Motor neuron (in vitro differentiated cells): ENCODE measurements around the gene NEU4. TPM values are rescaled to one million over a fixed set of nuclear protein-coding genes. Genes with fewer than 3 reads are reported as not detected.
A peak's percentile ranks its signal among the peaks of the same experiment; 100 is the strongest.
"Not testable (repeated sequence)": the region's sequence is repeated elsewhere in the genome, so short reads cannot be mapped to it uniquely, and the experiment has no call there.

ENCODE experiments used
- ATAC-seq, 8 experiments: fragments of 200-7000 bp; cut with Tn5 transposase; replicated peaks in 6 of 8; 2 replicates each; pipeline ENCODE4 v1.8.0; 2021; ENCODE audit warnings: mild to moderate bottlenecking in 8 of 8, moderate library complexity in 8 of 8
- H3K27ac ChIP-seq, 2 donors: fragments of 250-450 bp; sonication (Bioruptor Pico); 2 replicates each; pipeline ENCODE4 v1.9.0; 2021; ENCODE audit warnings: antibody characterized with exemption in 2 of 2, mild to moderate bottlenecking in 2 of 2, moderate library complexity in 1 of 2
- H3K4me1 ChIP-seq, 2 donors: fragments of 250-450 bp; sonication (Bioruptor Pico); replicated peaks in 1 of 2; 2 replicates each; pipeline ENCODE4 v1.6.1; 2021; ENCODE audit warnings: antibody characterized with exemption in 2 of 2, mild to moderate bottlenecking in 2 of 2, moderate library complexity in 1 of 2
- H3K4me3 ChIP-seq, 5 donors: fragments of 250-450 bp; sonication (Bioruptor Pico); 2 replicates each; pipeline ENCODE4 v1.9.0; 2021; ENCODE audit warnings: antibody characterized with exemption in 5 of 5, mild to moderate bottlenecking in 5 of 5, moderate library complexity in 4 of 5
- WGBS, 10 experiments: fragments of 450-650 bp; shearing (Covaris generic); methylation state at CpG; one replicate each; pipeline ENCODE4 v1.0.0; 2022; 5-methylcytosine and 5-hydroxymethylcytosine counted together
- in situ Hi-C, 9 experiments: fragments of 400-800 bp; cut with MboI; loops; one replicate each; pipeline ENCODE4 v1.15.0; 2021; ENCODE audit warnings: low sequenced_read_pairs in 9 of 9, low pct_unique_long_range_greater_than_20kb in 2 of 9; ENCODE audit not compliant: unreplicated experiment in 9 of 9
- total RNA-seq, 8 experiments: library from RNA; unstranded; fragments of 300-600 nt; gene quantifications; 2 replicates each; pipeline versions ENCODE4 v1.2.3 to v1.2.4, GENCODE V29; 2022

Gene NEU4
- total RNA-seq, result 1 to 10 TPM in 1 of 8 experiments, under 1 TPM in 6, not detected in 1; 0.11 to 1.0 (median 0.56) TPM

DNA sequence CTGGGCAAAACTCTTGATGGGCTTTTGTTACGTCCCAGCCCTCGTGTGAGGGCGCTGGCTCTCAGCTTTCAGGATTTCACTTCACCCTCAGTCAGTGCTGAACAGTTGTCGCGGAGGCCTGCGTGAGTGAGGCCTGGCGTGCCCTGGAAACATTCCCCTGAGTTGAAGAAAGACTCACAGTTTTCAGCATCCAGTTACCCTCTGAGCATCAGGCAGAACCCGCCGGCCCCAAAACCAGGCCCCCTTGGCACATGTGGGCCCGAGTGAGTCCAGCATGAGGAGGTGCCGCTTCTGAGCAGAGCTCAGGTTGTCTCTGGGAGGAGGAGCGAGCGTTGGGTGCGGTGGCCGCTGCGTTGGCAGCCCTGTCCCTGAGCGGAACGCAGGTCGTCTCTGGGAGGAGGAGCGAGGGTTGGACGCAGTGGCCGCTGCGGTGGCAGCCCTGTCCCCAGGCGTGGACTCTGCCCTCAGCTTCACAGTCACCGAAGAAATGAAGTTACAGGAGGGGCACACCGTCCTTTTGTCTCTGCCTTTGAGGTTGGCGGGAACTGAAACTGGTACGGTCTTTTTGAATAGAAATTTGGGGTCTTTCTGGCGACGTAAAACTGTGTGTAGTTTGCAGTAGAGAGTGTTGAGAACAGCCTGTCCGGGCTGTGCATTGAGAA lies at the start of gene NEU4:
Gene NEU4 (plus strand): TSS at position 473 of the 662 bp plus-strand sequence. CDS start 5,292 bp downstream, outside the sequence.
- H3K27ac ChIP-seq, result peak within 1 kb of the TSS; percentile 3 to 66
- WGBS, 10 experiments, result 75 to 91% (median 86%) methylated on average over 4 to 13 of the region's 31 CpGs; no CpG with 5 or more reads in 4 of the 10 experiments
- in situ Hi-C loops, result no loop called here
- no peak for ATAC-seq
- no peak within 1 kb of the TSS for H3K4me3 ChIP-seq
- H3K4me1 ChIP-seq, result peaks cover 15 to 21% of the 10 kb centered on the region in 2 donors

GRCh38 chr2:241759893-241760292 lies 49.1 kb upstream of the NEU4 start:
- H3K27ac ChIP-seq, ATAC-seq, in situ Hi-C loops, H3K4me3 ChIP-seq: not testable (repeated sequence)
- H3K4me1 ChIP-seq, result peaks cover 15% of the 10 kb centered on the region in 2 donors
- WGBS, 10 experiments, result 75 to 100% (median 100%) methylated on average over 1 to 2 of the region's 16 CpGs; no CpG with 5 or more reads in 4 of the 10 experiments

GRCh38 chr2:241760301-241760771 lies 48.7 kb upstream of the NEU4 start:
- WGBS, 10 experiments, result 90 to 97% methylated on average over 2 to 4 of the region's 17 CpGs; no CpG with 5 or more reads in 8 of the 10 experiments
- ATAC-seq, result no peak
- Histone ChIP-seq H3K27ac (no peak overlapping the region), H3K4me3 (no peak overlapping the region), H3K4me1 (peaks cover 15 to 16% of the 10 kb centered on the region in 2 donors)
- in situ Hi-C loops, result no loop called here

- no peak for ATAC-seq
- 80 to 98% (median 86%) methylated on average over 1 to 12 of the region's 18 CpGs; no CpG with 5 or more reads in 2 of the 10 experiments for WGBS, 10 experiments
- in situ Hi-C loops, result no loop called here
Observed at GRCh38 chr2:241762321-241762932, 46.6 kb upstream of the NEU4 start.

GRCh38 chr2:241762933-241763369 lies 46.0 kb upstream of the NEU4 start:
- Histone ChIP-seq H3K4me3 (no peak overlapping the region), H3K27ac (no peak overlapping the region), H3K4me1 (peaks cover 15 to 16% of the 10 kb centered on the region in 2 donors)
- in situ Hi-C loops, result no loop called here
- 67 to 94% (median 83%) methylated on average over 1 to 8 of the region's 13 CpGs; no CpG with 5 or more reads in 3 of the 10 experiments for WGBS, 10 experiments
- ATAC-seq, result peak in 3 of 8 experiments; percentile 40 to 83 (median 78)

More at GRCh38 chr2:241762321-241762932, 46.6 kb upstream of the NEU4 start:
- Histone ChIP-seq H3K4me1 (peaks cover 15 to 16% of the 10 kb centered on the region in 2 donors), H3K27ac (no peak overlapping the region), H3K4me3 (no peak overlapping the region)

DNA sequence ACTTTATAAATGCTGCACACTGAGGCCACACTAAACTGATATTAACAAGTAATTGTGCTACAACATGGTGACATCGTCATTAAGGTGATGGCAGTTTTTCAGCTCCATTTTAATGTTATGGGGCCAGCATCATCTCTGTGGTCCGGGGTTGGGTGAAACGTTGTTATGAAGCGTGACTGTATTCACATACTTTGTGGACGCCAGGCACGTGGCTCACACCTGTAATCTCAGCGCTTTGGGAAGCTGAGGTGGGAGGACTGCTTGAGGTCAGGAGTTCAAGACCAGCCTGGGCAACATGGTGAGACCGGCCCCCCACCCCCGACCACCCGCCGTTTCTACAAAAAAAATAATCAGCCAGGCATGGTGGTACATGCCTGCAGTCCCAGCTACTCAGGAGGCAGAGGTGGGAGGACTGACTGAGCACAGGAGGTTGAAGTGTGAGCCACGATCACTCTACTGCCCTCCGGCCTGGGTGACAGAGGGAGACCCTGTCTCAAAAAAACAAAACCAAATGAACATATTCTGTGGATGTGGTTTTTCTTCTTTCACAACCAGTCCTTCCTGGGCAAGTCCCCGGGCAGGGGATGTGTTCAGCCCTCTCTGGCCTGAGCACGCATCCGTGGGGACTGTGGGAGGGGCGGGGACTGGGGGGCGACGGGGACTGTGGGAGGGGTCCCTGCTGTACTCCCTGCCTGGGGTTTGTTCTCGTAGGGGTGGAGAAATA lies 45.3 kb upstream of the NEU4 start:
- no peak overlapping the region for H3K4me3 ChIP-seq
- peak in 3 of 8 experiments; percentile 21 to 56 (median 29) for ATAC-seq
- in situ Hi-C loops, result no loop called here
- WGBS, 10 experiments, result 69 to 100% (median 88%) methylated on average over 1 to 10 of the region's 20 CpGs; no CpG with 5 or more reads in 4 of the 10 experiments
- peaks cover 15 to 16% of the 10 kb centered on the region in 2 donors for H3K4me1 ChIP-seq
- no peak overlapping the region for H3K27ac ChIP-seq

- 20 to 100% (median 47%) methylated on average over 1 to 11 of the region's 27 CpGs; no CpG with 5 or more reads in 3 of the 10 experiments for WGBS, 10 experiments
- H3K27ac ChIP-seq, result no peak overlapping the region
Observed at GRCh38 chr2:241764275-241765241, 44.4 kb upstream of the NEU4 start.

GRCh38 chr2:241767464-241768250 lies 41.3 kb upstream of the NEU4 start:
- no peak overlapping the region for H3K4me3 ChIP-seq
- H3K4me1 ChIP-seq, result peaks cover 26 to 37% of the 10 kb centered on the region in 2 donors
- no peak for ATAC-seq
- H3K27ac ChIP-seq, result no peak overlapping the region
- WGBS, 10 experiments, result 100% methylated on average over 1 of the region's 37 CpGs; no CpG with 5 or more reads in 9 of the 10 experiments
- in situ Hi-C loops, result no loop called here

More at GRCh38 chr2:241764275-241765241, 44.4 kb upstream of the NEU4 start:
- in situ Hi-C loops, result no loop called here
- peak in 6 of 8 experiments; percentile 39 to 73 (median 60) for ATAC-seq
- Histone ChIP-seq H3K4me1 (peaks cover 11 to 16% of the 10 kb centered on the region in 2 donors), H3K4me3 (no peak overlapping the region)

- 90% methylated on average over 4 of the region's 29 CpGs; no CpG with 5 or more reads in 9 of the 10 experiments for WGBS, 10 experiments
- no peak for ATAC-seq
- in situ Hi-C loops, result no loop called here
Observed at GRCh38 chr2:241768251-241768711, 40.7 kb upstream of the NEU4 start.

DNA sequence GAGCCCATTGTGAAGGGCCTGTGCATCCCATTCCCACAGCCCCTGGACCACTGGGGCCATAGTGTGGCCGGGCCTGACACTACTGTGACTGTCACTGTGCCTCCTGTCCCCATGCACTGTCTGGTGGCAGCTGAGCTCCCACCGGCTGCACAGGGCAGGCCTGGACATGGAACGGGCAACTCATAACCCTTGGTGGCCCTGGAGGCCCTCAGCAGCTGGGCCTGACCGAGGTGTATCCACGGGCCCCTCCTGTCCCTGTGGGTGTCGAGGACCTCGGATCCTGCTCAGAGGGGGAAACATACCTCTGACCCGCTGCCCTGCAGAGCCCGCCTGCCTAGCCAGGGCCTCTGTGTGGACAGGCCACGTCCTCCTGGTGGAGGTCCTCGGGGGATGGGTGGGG lies 40.1 kb upstream of the NEU4 start:
- no peak overlapping the region for H3K27ac ChIP-seq
- peaks cover 24 to 35% of the 10 kb centered on the region in 2 donors for H3K4me1 ChIP-seq
- H3K4me3 ChIP-seq, result no peak overlapping the region
- no peak for ATAC-seq
- 91 to 100% (median 95%) methylated on average over 1 to 6 of the region's 11 CpGs; no CpG with 5 or more reads in 7 of the 10 experiments for WGBS, 10 experiments
- in situ Hi-C loops, result no loop called here

More at GRCh38 chr2:241768251-241768711, 40.7 kb upstream of the NEU4 start:
- no peak overlapping the region for H3K27ac ChIP-seq
- no peak overlapping the region for H3K4me3 ChIP-seq
- H3K4me1 ChIP-seq, result peaks cover 26 to 39% of the 10 kb centered on the region in 2 donors

GRCh38 chr2:241769819-241770184 lies 39.2 kb upstream of the NEU4 start:
- H3K4me3 ChIP-seq, result no peak overlapping the region
- 65 to 100% (median 100%) methylated on average over 1 to 4 of the region's 13 CpGs; no CpG with 5 or more reads in 6 of the 10 experiments for WGBS, 10 experiments
- ATAC-seq, result no peak
- in situ Hi-C loops, result no loop called here
- peaks cover 15 to 25% of the 10 kb centered on the region in 2 donors for H3K4me1 ChIP-seq
- no peak overlapping the region for H3K27ac ChIP-seq
